ENCODE data around the gene ADIPOQ. TPM values are rescaled to one million over a fixed set of nuclear protein-coding genes. Genes with fewer than 3 reads are reported as not detected.
"Not testable (repeated sequence)": the region's sequence is repeated elsewhere in the genome, so short reads cannot be mapped to it uniquely, and the experiment has no call there.

ADIPOQ gene
- total RNA-seq, 2 donors from 2014 or later: not detected

DNA sequence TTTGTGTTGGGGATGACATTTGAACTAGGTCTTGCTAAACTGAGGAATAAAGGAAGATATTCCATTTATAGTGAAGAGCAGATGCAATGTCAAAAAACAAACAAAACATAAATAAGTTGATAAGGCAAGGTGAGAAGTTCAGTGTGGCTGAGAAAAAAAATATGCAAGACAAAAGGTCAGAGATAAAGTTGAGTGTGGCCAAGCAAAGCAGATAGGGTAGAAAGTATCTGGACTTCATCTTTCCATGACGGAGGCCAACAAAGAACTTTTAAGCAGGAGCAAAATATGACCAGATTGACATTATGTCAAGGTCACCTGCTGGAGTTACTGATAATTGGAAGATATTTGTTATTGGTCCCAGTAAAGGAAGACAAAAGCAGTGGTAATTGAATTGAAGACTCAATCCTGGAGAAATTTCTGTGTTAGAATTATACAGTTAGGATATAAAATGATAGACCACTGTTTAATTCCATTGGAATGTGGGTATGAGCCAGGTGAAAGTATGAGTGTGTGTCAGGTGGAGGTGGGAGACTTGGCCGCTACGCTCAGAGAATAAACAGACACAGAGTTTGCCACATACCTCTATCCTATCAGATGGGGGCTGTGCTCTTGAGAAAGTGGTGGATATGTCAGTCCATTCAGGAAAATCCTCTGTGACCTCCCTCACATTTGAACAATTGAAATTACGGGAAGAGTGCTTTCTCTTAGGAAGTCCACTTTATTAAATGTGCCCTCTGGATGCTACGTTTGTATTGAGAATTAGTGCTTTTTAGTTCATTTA is 28.1 kb downstream of the ADIPOQ start:
- ATAC-seq: no peak
- DNase-seq (ENCODE audit: low spot score): no peak
- peaks cover 6% of the 10 kb centered on the region for H3K36me3 Mint-ChIP-seq
- no peaks in the 10 kb centered on the region for H3K27me3 Mint-ChIP-seq
- H3K4me1 Mint-ChIP-seq (ENCODE audit: low read depth in 2 of 2): peaks cover 26 to 30% of the 10 kb centered on the region in 2 donors
- peak overlapping the region; percentile 33 for H3K4me3 Mint-ChIP-seq
- peak overlapping the region; percentile 73 to 93 for H3K27ac Mint-ChIP-seq
- no peaks in the 10 kb centered on the region for H3K9me3 Mint-ChIP-seq

DNA sequence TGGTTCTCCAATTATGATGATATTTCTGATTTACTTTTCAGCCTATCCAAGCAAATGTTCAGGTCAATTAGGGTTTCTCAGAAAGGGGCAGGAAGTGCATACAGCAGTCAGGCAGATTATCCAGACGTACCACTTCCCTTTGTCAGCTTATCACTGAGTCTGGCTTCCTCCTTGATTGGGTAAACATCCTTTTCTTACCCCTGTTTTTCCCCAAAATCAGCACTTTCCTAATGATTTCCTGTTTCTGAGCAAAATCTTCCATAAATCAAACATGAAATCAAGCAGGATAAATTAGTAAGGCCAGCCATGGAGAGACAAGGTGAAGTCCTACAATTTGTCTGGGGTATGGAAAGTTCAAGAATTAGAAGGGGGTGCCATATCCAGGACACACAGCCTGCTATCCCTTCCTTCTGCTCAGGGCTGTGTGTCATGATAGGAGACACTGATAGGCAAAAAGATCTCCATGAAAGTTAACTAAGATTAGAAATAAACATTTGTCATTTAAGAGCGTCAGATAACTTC is 29.0 kb downstream of the ADIPOQ start:
- peaks cover 26 to 30% of the 10 kb centered on the region in 2 donors for H3K4me1 Mint-ChIP-seq (ENCODE audit: low read depth in 2 of 2)
- H3K27me3 Mint-ChIP-seq: no peaks in the 10 kb centered on the region
- peaks cover 6% of the 10 kb centered on the region for H3K36me3 Mint-ChIP-seq
- no peaks in the 10 kb centered on the region for H3K9me3 Mint-ChIP-seq
- ATAC-seq (peak in 1 of 2 donors; percentile 71), DNase-seq (ENCODE audit: low spot score) (no peak)
- peak overlapping the region; percentile 33 for H3K4me3 Mint-ChIP-seq
- peak overlapping the region; percentile 73 to 93 for H3K27ac Mint-ChIP-seq

DNA sequence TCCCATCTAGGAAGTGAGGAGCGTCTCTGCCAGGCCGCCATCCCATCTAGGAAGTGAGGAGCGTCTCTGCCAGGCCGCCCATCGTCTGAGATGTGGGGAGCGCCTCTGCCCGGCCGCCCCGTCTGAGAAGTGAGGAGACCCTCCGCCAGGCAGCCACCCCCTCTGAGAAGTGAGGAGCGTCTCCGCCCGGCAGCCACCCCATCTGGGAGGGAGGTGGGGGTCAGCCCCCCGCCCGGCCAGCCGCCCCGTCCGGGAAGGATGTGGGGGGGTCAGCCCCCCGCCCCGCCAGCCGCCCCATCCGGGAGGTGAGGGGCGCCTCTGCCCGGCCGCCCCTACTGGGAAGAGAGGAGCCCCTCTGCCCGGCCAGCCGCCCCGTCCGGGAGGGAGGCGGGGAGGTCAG is 31.3 kb downstream of the ADIPOQ start:
- H3K4me3 Mint-ChIP-seq; H3K36me3 Mint-ChIP-seq; H3K9me3 Mint-ChIP-seq; DNase-seq (ENCODE audit: low spot score); ATAC-seq; H3K27me3 Mint-ChIP-seq: not testable (repeated sequence)
- Mint-ChIP-seq H3K4me1 (ENCODE audit: low read depth in 2 of 2) (peaks cover 22 to 30% of the 10 kb centered on the region in 2 donors), H3K27ac (peak overlapping the region in 1 of 2 donors; percentile 67)

DNA sequence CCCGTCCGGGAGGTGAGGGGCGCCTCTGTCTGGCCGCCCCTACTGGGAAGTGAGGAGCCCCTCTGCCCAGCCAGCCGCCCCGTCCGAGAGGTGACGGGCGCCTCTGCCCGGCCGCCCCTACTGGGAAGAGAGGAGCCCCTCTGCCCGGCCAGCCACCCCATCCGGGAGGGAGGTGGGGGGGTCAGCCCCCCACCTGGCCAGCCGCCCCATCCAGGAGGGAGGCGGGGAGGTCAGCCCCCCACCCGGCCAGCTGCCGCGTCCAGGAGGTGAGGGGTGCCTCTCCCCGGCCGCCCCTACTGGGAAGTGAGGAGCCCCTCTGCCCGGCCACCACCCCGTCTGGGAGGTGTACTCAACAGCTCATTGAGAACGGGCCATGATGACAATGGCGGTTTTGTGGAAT is 31.7 kb downstream of the ADIPOQ start:
- H3K36me3 Mint-ChIP-seq: peaks cover 10% of the 10 kb centered on the region

DNA sequence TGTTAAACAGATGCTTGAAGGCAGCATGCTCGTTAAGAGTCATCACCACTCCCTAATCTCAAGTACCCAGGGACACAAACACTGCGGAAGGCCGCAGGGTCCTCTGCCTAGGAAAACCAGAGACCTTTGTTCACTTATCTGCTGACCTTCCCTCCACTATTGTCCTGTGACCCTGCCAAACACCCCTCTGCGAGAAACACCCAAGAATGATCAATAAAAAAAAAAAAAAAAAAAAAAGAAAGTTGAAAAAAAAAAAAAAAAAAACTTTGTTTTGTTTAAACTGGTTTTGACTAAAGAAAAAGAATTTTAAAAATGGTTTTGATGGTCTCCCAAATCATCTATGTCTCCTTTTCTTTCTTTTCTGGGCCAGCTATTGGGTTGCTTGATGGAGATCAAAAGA is 32.3 kb downstream of the ADIPOQ start:
- Mint-ChIP-seq H3K27ac (peak overlapping the region in 1 of 2 donors; percentile 50), H3K36me3 (peaks cover 12% of the 10 kb centered on the region), H3K4me1 (ENCODE audit: low read depth in 2 of 2) (peaks cover 27 to 31% of the 10 kb centered on the region in 2 donors)
- ATAC-seq; H3K27me3 Mint-ChIP-seq; H3K9me3 Mint-ChIP-seq; H3K4me3 Mint-ChIP-seq; DNase-seq (ENCODE audit: low spot score): not testable (repeated sequence)

More for the DNA sequence above, 31.7 kb downstream of the ADIPOQ start:
- peaks cover 23 to 31% of the 10 kb centered on the region in 2 donors for H3K4me1 Mint-ChIP-seq (ENCODE audit: low read depth in 2 of 2)
- H3K4me3 Mint-ChIP-seq; ATAC-seq; H3K27me3 Mint-ChIP-seq; H3K27ac Mint-ChIP-seq; DNase-seq (ENCODE audit: low spot score); H3K9me3 Mint-ChIP-seq: not testable (repeated sequence)

DNA sequence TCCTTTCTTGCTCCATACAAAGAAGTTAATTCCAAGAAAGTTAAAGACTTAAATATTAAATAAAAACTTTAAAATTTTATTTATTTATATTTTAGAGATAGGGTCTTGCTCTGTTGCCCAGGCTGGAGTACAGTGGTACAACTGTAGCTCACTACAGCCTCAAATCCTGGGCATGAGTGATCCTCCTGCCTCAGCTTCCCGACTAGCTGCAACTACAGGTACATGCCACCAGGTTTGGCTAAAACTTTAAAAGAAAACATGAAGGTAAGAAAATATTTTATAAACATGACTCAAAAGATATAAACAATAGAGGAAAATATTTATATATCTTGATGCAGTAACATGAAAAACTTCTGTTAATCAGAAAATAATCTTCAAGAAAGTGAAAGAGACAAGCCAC is 33.2 kb downstream of the ADIPOQ start:
- Mint-ChIP-seq H3K27ac (no peak overlapping the region), H3K27me3 (no peaks in the 10 kb centered on the region), H3K9me3 (no peaks in the 10 kb centered on the region), H3K4me3 (no peak overlapping the region), H3K36me3 (peaks cover 6% of the 10 kb centered on the region), H3K4me1 (ENCODE audit: low read depth in 2 of 2) (peaks cover 30 to 31% of the 10 kb centered on the region in 2 donors)
- DNase-seq (ENCODE audit: low spot score) (no peak), ATAC-seq (no peak)

DNA sequence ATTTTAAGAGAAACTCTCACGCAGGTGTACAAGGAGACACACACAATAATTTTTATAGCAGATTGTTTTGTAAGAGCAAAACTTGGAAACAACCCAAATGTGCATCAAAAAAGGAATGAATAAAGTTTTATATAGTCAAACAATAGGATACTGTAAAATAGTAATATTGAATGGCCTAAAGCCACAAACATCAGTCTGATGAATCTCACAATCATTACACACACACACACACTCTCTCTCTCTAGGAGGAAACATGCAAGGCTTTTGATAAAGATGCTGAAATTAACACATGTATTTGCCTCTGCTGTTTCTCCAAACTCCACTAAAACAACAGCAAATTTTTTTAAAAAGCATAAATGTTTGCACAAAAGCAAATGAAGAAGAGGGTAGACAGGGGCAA is 37.3 kb downstream of the ADIPOQ start:
- no peak for ATAC-seq
- Mint-ChIP-seq H3K4me1 (ENCODE audit: low read depth in 2 of 2) (peaks cover 42% of the 10 kb centered on the region in 2 donors), H3K27ac (peak overlapping the region; percentile 95 to 99), H3K4me3 (peak overlapping the region; percentile 68), H3K9me3 (peaks cover 3% of the 10 kb centered on the region), H3K27me3 (no peaks in the 10 kb centered on the region), H3K36me3 (peaks cover 6% of the 10 kb centered on the region)
- no peak for DNase-seq (ENCODE audit: low spot score)

DNA sequence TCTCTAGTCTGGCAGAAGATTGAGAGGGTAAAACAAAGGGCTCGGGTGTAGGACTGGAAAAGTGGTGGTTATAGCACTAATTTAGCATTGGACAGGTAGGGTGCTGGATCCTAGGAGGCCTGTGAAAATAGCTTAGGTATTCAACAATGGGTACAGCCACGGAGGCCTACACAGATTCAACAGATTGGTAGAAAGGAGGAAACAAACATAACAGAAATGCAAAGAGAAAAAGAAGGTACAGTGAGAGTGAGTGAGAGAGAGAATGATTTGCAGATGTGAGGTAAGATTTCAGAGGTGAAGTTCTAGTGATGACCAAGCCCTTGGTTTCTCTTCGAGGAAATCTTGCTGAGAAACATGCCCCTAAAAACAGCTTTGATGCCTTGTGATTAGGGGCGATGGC is 37.9 kb downstream of the ADIPOQ start:
- ATAC-seq (peak; percentile 33 to 58), DNase-seq (ENCODE audit: low spot score) (no peak)
- Mint-ChIP-seq H3K27me3 (no peaks in the 10 kb centered on the region), H3K9me3 (peaks cover 3% of the 10 kb centered on the region), H3K36me3 (peaks cover 6% of the 10 kb centered on the region), H3K27ac (peak overlapping the region; percentile 95 to 99), H3K4me1 (ENCODE audit: low read depth in 2 of 2) (peaks cover 42 to 45% of the 10 kb centered on the region in 2 donors), H3K4me3 (peak overlapping the region; percentile 68)

DNA sequence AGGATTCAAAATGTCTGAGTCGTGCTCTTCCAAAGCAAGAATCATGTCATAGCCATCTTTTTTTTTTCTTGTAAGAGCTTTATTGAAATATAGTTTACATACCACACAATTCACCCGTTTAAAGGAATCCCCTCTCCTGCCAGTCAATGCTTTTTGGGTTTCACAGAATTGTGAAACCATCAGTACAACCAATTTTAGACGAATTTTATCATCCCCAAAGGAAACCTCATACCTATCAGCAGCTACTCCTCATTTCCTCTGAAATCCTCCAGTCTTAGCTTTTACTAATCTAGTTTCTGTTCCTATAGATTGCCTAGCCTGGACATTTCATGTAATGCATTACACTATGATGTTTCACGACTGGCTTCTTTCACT is 39.6 kb downstream of the ADIPOQ start:
- H3K4me3 Mint-ChIP-seq: peak overlapping the region; percentile 67
- H3K27ac Mint-ChIP-seq: peak overlapping the region; percentile 95 to 99
- DNase-seq (ENCODE audit: low spot score): no peak
- H3K9me3 Mint-ChIP-seq: peaks cover 3% of the 10 kb centered on the region
- ATAC-seq: peak; percentile 71 to 86
- H3K27me3 Mint-ChIP-seq: no peaks in the 10 kb centered on the region
- H3K4me1 Mint-ChIP-seq (ENCODE audit: low read depth in 2 of 2): peaks cover 53 to 54% of the 10 kb centered on the region in 2 donors
- H3K36me3 Mint-ChIP-seq: peaks cover 6% of the 10 kb centered on the region

DNA sequence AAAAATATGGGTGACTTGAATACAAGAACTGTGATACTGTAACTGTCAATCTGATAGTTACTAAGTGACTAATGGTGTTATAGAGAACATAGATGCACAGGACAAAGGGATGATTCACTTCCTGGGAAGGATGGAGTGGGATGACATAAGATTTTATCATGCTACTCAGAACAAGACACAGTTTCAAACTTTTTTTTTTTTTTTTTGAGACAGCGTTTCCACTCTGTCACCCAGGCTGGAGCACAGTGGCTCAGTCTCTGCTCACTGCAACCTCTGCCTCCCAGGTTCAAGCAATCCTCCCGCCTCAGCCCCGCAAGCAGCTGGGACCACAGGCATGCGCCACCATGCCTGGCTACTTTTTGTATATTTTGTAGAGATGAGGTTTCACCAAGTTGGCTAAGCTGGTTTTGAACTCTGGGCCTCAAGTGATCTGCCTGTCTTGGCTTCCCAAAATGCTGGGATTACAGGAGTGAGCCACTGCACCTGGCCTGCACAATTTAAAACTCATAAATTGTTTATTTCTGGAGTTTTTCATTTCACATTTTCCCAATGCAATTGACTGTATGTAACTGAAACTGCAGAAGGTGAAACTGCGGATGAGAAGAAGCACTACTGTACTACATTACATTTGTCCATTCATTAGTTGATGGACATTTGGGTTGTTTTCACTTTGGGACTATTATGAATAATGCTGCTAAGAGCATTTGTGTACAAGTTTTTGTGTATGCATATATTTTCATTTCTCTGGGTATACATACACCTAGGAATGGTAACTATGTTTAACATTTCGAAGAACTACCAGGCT is 40.6 kb downstream of the ADIPOQ start:
- peak overlapping the region; percentile 95 to 99 for H3K27ac Mint-ChIP-seq
- peaks cover 6% of the 10 kb centered on the region for H3K36me3 Mint-ChIP-seq
- ATAC-seq (peak; percentile 91 to 95), DNase-seq (ENCODE audit: low spot score) (peak; percentile 77)
- peaks cover 3% of the 10 kb centered on the region for H3K9me3 Mint-ChIP-seq
- no peaks in the 10 kb centered on the region for H3K27me3 Mint-ChIP-seq
- peak overlapping the region; percentile 67 for H3K4me3 Mint-ChIP-seq
- peaks cover 53 to 54% of the 10 kb centered on the region in 2 donors for H3K4me1 Mint-ChIP-seq (ENCODE audit: low read depth in 2 of 2)

DNA sequence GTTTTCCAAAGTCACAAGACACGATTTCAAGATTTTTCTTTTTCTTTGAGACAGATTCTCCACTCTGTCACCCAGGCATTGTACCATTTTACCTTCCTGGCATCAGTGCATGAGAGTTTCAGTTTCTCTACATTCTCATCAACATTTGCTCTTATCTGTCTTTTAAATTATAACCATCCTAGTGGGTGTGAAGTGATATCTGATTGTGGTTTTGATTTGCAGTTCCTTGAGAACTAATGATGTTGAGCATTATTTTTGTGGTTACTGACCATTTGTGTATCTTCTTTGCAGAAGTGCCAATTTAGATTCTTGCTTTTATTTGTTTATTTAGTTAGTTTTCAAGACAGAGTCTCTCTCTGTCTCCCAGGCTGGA is 41.2 kb downstream of the ADIPOQ start:
- Mint-ChIP-seq H3K27ac (peak overlapping the region; percentile 95 to 99), H3K27me3 (no peaks in the 10 kb centered on the region), H3K4me3 (peak overlapping the region; percentile 67), H3K36me3 (peaks cover 6% of the 10 kb centered on the region), H3K4me1 (ENCODE audit: low read depth in 2 of 2) (peaks cover 58% of the 10 kb centered on the region in 2 donors), H3K9me3 (peaks cover 3% of the 10 kb centered on the region)
- ATAC-seq (no peak), DNase-seq (ENCODE audit: low spot score) (no peak)

DNA sequence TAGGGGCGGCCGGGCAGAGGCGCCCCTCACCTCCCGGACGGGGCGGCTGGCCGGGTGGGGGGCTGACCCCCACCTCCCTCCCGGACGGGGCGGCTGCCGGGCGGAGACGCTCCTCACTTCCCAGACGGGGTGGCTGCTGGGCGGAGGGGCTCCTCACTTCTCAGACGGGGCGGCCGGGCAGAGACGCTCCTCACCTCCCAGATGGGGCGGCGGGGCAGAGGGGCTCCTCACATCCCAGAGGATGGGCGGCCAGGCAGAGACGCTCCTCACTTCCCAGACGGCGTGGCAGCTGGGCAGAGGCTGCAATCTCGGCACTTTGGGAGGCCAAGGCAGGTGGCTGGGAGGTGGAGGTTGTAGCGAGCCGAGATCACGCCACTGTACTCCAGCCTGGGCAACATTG is 42.4 kb downstream of the ADIPOQ start:
- Mint-ChIP-seq H3K4me1 (ENCODE audit: low read depth in 2 of 2) (peaks cover 51 to 59% of the 10 kb centered on the region in 2 donors), H3K27ac (peak overlapping the region in 1 of 2 donors; percentile 87)
- H3K36me3 Mint-ChIP-seq; DNase-seq (ENCODE audit: low spot score); H3K4me3 Mint-ChIP-seq; H3K27me3 Mint-ChIP-seq; ATAC-seq; H3K9me3 Mint-ChIP-seq: not testable (repeated sequence)

DNA sequence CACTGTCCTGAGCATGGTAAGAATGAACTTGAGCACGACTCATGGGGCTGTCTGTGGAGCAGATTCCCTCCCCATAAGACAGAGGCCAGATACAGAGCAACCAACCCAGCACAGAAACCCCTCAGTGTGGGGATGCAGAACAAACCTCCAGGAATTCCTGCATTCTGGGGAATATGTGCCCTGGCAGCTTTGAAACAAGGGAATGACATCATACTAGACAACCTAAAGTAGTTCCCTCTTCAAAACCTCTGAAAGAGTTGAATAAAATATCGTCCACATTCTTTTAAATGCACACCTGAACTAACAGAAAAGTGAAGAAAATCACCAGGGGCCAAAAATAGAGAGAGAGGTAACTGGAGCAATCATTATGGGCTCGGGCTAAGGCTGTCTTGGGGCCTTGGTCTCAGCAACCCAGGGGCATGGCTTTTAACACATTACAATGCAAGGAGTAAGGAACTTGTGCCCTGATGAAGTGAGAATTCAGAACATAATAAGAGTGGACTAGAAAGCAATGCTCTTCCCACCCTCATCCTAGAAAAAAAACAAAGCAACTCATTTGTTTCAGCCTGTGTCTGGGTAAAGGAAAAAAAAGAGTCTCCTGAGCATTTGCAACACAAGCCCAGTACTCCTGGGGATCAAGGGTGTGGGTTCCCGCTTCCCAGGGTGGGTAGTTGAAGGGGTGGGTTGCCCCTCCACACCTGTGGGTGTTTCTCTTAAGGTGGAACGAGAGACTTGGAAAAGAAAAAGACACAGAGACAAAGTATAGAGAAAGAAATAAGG is 43.9 kb downstream of the ADIPOQ start:
- Mint-ChIP-seq H3K9me3 (peaks cover 5% of the 10 kb centered on the region), H3K36me3 (no peaks in the 10 kb centered on the region), H3K27ac (peak overlapping the region; percentile 52 to 87), H3K4me1 (ENCODE audit: low read depth in 2 of 2) (peaks cover 40 to 48% of the 10 kb centered on the region in 2 donors), H3K27me3 (no peaks in the 10 kb centered on the region), H3K4me3 (no peak overlapping the region)
- DNase-seq (ENCODE audit: low spot score): no peak
- no peak for ATAC-seq

All from natural killer cell treated with Interleukin-12 subunit alpha and Interleukin-12 subunit beta and Interleukin-15 and Interleukin-18, amount 100 ng/mL, for 72 hours (primary cell).